NCI-H1048 (cell line): ENCODE data around the gene GATM.
"Not testable (repeated sequence)": the region's sequence is repeated elsewhere in the genome, so short reads cannot be mapped to it uniquely, and the experiment has no call there.

Experiments
- DNase-seq: peaks from one replicate; lab custom pipeline; 2025; lab: John Stamatoyannopoulos, UW

GATM gene

GRCh38 chr15:45387380-45388007, 9.2 kb upstream of the GATM start:
- DNase-seq = no peak

- DNase-seq = no peak
Measured at GRCh38 chr15:45386974-45387373, 8.6 kb upstream of the GATM start.

GRCh38 chr15:45386420-45386819, 8.1 kb upstream of the GATM start:
- DNase-seq = no peak

- DNase-seq = no peak
Measured at GRCh38 chr15:45385590-45385989, 7.2 kb upstream of the GATM start.

GRCh38 chr15:45384700-45385099, 6.4 kb upstream of the GATM start:
- DNase-seq = no peak

- no peak for DNase-seq
Measured at GRCh38 chr15:45378913-45379262, 544 bp upstream of the GATM start.

GRCh38 chr15:45377609-45378148, 665 bp downstream of the GATM start:
- DNase-seq = no peak

GRCh38 chr15:45376967-45377608, 1.3 kb downstream of the GATM start:
- DNase-seq = no peak

- no peak for DNase-seq
Measured at GRCh38 chr15:45376300-45376928, 1.9 kb downstream of the GATM start.

- DNase-seq = no peak
Measured at GRCh38 chr15:45375836-45376235, 2.5 kb downstream of the GATM start.

- DNase-seq = no peak
Measured at GRCh38 chr15:45373976-45374375, 4.4 kb downstream of the GATM start.

GRCh38 chr15:45372041-45372995, 6.0 kb downstream of the GATM start:
- no peak for DNase-seq

- no peak for DNase-seq
Measured at GRCh38 chr15:45371546-45371945, 6.8 kb downstream of the GATM start.

- not testable (repeated sequence) for DNase-seq
Measured at GRCh38 chr15:45370042-45370441, 8.3 kb downstream of the GATM start.

- not testable (repeated sequence) for DNase-seq
Measured at GRCh38 chr15:45367222-45367621, 11.1 kb downstream of the GATM start.

- DNase-seq = no peak
Measured at GRCh38 chr15:45364271-45364670, 14.1 kb downstream of the GATM start.

- DNase-seq = no peak
Measured at GRCh38 chr15:45363801-45364200, 14.5 kb downstream of the GATM start.

GRCh38 chr15:45363334-45363733, 15.0 kb downstream of the GATM start:
- DNase-seq = no peak

- no peak for DNase-seq
Measured at GRCh38 chr15:45362419-45362818, 15.9 kb downstream of the GATM start.

- no peak for DNase-seq
Measured at GRCh38 chr15:45361878-45362277, 16.5 kb downstream of the GATM start.

GRCh38 chr15:45355860-45356259, 22.5 kb downstream of the GATM start:
- no peak for DNase-seq

GRCh38 chr15:45354711-45355110, 23.6 kb downstream of the GATM start:
- no peak for DNase-seq
